NOMO-1 treated with DMSO at 0.1 percent for 48 hours (cell line): ENCODE data around the gene CCR3.
A peak's percentile ranks its signal among the peaks of the same experiment; 100 is the strongest.
"Not testable (repeated sequence)": the region's sequence is repeated elsewhere in the genome, so short reads cannot be mapped to it uniquely, and the experiment has no call there.

Experiments used
- DNase-seq: peaks from one replicate; lab custom pipeline; 2025; ENCODE audit not compliant: unreplicated experiment; lab: John Stamatoyannopoulos, UW

CCR3 gene

GRCh38 chr3:46242120-46242519 is at the start of gene CCR3:
Gene CCR3 (plus strand): TSS chr3:46242460. CDS start chr3:46265159, 22,699 bp downstream.
- DNase-seq = peak; percentile 87

- DNase-seq = no peak
These were observed 49.3 kb upstream of the CCR3 start for GRCh38 chr3:46192939-46193338.

DNA sequence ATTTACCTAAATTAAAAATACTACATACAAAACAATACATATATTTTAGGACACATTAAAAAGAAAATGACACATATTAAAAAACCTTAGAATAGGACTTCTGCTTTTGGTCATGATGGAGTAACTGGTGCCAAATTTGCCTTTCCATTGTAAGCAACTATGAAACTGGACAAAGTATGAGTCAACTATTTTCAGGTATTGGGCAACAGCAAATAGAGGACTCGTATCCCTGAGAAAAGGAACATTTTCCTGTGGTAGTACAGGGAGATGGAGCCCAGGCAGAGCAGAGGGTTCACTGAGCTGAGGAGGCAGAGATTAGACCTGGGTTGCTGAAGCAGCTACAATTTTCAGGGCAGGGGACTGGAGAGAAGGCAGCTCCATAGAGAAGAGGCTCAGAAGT is 48.8 kb upstream of the CCR3 start:
- peak; percentile 70 for DNase-seq

DNA sequence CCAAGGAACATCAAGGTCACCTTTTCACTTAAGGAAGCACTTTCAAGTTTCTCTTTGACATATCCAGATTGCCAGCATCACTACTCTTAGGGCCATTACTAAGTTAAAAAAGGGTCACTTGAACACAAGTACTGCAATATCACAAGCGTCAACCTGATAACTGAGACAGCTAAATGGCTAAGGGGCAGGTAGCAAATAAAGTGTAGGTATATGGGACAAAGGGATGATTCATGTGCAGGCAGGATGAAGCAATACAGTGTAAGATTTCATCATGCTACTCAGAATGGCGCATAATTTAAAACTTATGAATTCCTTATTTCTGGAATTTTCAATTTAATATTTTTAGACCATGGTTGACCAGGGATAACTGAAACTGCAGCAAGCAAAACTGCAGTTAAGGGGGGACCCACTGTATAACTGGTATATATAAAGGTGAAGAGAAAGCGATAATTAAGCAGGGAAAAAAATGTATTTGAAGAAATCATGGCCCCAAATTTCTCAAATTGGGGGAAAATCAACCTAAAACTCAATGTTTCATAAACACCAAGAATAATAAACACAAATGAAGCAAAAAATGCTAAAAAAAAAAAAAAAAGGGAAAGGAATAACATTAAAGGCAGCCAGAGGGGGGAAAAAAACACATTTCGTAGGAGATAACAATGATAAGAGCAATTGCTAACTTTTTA is 47.2 kb upstream of the CCR3 start:
- no peak for DNase-seq

- DNase-seq = no peak
These were observed 45.9 kb upstream of the CCR3 start for GRCh38 chr3:46196261-46196957.

GRCh38 chr3:46200211-46200610 is 42.0 kb upstream of the CCR3 start:
- DNase-seq = no peak

GRCh38 chr3:46200790-46201189 is 41.5 kb upstream of the CCR3 start:
- DNase-seq = no peak

- DNase-seq = no peak
These were observed 39.7 kb upstream of the CCR3 start for GRCh38 chr3:46202535-46202934.

DNA sequence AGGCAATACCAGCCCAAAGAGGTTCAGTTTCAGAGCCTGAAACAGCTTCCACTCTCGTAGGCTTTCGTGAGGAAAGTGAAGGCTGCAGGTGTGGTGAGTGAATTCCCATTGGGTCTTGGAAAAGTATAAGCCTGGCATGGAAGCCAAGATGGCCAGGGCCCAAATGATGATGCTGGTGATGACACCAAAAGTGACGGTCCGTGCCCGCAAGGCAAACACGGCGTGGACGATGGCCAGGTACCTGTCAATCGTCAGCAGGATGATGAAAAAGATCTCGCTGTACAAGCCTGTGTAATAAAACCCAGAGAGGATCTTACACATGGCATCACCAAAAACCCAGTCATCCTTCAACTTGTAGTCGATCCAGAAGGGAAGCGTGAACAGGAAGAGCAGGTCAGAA is 38.6 kb upstream of the CCR3 start:
- DNase-seq = no peak

DNA sequence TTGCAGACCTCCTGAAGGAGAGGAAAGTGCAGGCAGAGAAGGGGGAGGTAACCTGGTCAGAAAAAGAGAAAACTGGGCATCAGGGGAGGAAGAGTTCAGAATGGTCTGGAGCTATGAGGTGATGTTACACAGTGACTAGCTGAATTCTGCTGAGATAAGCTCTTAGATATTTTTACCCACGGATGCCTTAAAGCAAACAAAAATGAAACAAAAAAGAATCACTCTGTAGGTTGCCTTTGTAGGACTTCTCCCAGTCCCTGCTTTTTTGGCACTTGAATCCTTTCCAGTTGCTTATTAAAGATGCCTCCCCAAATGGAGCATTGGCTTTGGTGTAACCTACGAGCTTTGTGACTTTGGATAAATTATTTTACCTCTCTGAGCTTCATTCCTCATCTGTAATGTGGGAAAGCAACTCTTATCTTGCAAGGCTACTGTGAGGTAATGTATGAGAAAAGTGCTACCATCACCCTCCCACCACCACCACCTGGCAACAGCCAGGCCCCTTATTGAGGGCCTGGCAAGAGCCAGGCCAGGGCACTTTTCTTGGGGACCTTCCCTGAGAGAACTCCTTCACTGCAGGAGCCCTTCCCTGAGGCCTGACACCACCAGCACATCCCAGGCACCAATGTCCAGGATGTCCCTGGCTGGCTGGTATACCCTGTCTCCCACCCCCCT is 36.8 kb upstream of the CCR3 start:
- DNase-seq = no peak

DNA sequence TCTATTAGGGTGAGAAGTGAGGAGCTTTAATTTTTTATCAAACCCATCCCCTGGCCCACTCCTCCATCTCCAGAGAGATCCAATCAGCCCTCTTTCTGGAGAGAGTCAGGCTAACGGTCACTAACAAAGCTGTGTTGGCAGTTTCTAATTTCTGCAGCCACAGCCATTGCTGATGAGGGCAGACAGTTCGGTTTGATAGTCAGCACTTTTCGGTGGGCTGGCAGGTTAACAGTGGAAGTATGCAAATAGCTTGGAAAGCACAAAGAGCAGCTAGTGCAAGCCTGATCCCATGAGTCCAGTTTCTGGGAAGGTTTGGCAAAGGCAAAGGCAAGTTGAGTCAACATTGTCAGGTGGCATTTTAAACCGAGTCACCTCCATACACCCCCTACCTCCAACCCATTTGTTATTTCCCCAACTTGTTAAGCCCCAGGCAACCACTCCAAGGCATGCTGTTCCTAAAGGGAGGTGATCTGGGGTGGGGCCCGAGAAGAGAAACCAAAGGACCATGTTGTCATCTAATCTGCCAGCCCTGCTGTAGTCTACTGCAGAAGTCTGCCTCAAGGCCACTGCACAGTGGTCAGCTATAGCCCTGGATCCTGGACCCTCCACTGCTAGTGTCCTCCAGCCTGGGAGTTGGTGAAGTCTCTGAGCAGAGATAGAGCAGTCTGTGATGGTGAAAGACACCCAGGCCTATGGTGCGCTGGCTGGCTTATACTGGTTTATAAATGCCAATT is 35.8 kb upstream of the CCR3 start:
- peak; percentile 26 for DNase-seq

GRCh38 chr3:46207514-46207913 is 34.7 kb upstream of the CCR3 start:
- DNase-seq = not testable (repeated sequence)

- peak; percentile 89 for DNase-seq
These were observed 34.0 kb upstream of the CCR3 start, which contains the start of gene CCR1 for GRCh38 chr3:46208167-46208704. Gene CCR1 (minus strand): TSS chr3:46208313. CDS start chr3:46204313, 4,000 bp downstream.

- DNase-seq = no peak
These were observed 33.2 kb upstream of the CCR3 start for GRCh38 chr3:46209053-46209452.

- no peak for DNase-seq
These were observed 32.4 kb upstream of the CCR3 start for GRCh38 chr3:46209746-46210470.

- peak; percentile 26 for DNase-seq
These were observed 30.2 kb upstream of the CCR3 start for GRCh38 chr3:46212101-46212500.

DNA sequence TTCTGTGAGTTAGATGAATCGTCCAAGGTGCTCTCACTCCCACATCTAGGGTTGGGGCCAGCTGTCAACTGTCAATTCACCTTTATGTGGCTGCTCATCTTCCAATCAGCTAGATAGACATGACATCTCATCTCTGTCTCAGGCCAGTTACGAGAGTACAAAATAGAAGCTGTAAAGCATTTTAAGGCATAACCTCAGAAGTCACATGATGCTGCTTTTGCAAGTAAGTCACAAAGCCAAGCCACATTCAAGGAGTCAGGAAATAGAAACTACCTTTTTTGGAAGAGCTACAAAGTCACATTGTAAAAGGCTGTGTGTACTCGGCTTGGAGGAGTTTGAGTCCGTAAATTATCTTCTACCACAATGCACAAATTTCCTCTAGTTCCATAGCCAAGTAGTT is 29.1 kb upstream of the CCR3 start:
- peak; percentile 72 for DNase-seq

GRCh38 chr3:46214751-46215352 is 27.4 kb upstream of the CCR3 start:
- DNase-seq = peak; percentile 39

DNA sequence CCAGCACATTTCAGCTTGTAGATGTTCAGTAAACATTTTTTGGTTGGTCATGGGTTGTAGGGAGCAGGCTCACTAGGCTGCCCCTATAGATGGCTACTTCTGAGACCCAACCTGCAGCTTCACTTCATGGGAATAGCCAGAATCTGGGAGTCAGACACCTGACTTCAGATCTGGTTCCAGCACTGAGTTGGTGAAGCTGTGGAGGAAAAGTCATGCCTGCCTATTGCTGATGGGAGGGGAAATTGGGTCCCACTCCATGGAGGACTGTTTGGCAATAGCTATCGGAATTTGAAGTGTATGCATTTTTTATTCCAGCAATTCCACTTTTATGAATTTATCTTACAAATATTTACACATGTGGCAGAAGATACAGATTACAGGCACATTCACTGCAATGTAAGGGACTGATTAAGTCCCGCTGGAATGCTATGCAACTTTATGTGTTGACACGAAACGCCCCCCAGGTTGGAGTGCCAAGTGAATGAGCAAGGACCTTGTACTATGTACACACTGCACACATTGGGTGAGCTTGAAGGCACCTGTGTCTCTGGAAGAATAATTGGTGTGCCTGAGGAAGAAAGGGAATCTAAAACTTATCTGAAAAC is 26.3 kb upstream of the CCR3 start:
- no peak for DNase-seq
